SK-N-SH treated with all-trans-retinoic acid at 6 μM for 48 hours (cell line): ENCODE data around the gene FOXP4.

Experiments used
- ATAC-seq: fragments of 200-7000 bp; cut with Tn5 transposase; 3 replicates; pipeline ENCODE4 v1.9.1; 2020; ENCODE audit warnings: mild to moderate bottlenecking, moderate library complexity
- ARNTL ChIP-seq: fragments of 450-650 bp; formaldehyde crosslinking; IDR thresholded peaks from 2 replicates; pipeline ENCODE4 v1.5.0; 2020; ENCODE audit warnings: low read depth, mild to moderate bottlenecking, moderate library complexity, borderline replicate concordance
- BACH2 ChIP-seq: fragments of 250-450 bp; sonication (Bioruptor Pico); IDR thresholded peaks from 2 replicates; pipeline ENCODE4 v1.9.0; 2021; ENCODE audit warnings: mild to moderate bottlenecking, borderline replicate concordance
- CSDC2 ChIP-seq: fragments of 250-450 bp; sonication (Bioruptor Pico); IDR thresholded peaks from 2 replicates; pipeline ENCODE4 v1.5.0; 2020; ENCODE audit warnings: mild to moderate bottlenecking, moderate library complexity
- ESRRG ChIP-seq: fragments of 250-450 bp; sonication (Bioruptor Pico); IDR thresholded peaks from 2 replicates; pipeline ENCODE4 v1.6.1; 2021; ENCODE audit warnings: mild to moderate bottlenecking
- ISL1 ChIP-seq: fragments of 250-450 bp; sonication (Bioruptor Pico); IDR thresholded peaks from 2 replicates; pipeline ENCODE4 v2.1.2; 2022; ENCODE audit warnings: mild to moderate bottlenecking, moderate library complexity
- OSR1 ChIP-seq: fragments of 250-450 bp; sonication (Bioruptor Pico); IDR thresholded peaks from 2 replicates; pipeline ENCODE4 v1.8.0; 2022; ENCODE audit warnings: moderate library complexity, mild to moderate bottlenecking, inconsistent platforms
- PPARA ChIP-seq: fragments of 250-450 bp; sonication (Bioruptor Pico); IDR thresholded peaks from 2 replicates; pipeline ENCODE4 v1.5.0; 2020; ENCODE audit warnings: mild to moderate bottlenecking, borderline replicate concordance
- SNAI2 ChIP-seq: fragments of 250-450 bp; sonication (Bioruptor Pico); IDR thresholded peaks from 2 replicates; pipeline ENCODE4 v1.5.0; 2020; ENCODE audit warnings: mild to moderate bottlenecking, moderate library complexity
- TCF4 ChIP-seq: fragments of 250-450 bp; sonication (Bioruptor Pico); IDR thresholded peaks from 2 replicates; pipeline ENCODE4 v1.8.0; 2021; ENCODE audit warnings: mild to moderate bottlenecking, moderate library complexity, borderline replicate concordance
- TOX ChIP-seq: fragments of 250-450 bp; sonication (Bioruptor Pico); IDR thresholded peaks from 2 replicates; pipeline ENCODE4 v1.8.0; 2021; ENCODE audit warnings: mild to moderate bottlenecking, moderate library complexity, borderline replicate concordance
- ZC3H10 ChIP-seq: fragments of 250-450 bp; sonication (Bioruptor Pico); IDR thresholded peaks from 2 replicates; pipeline ENCODE4 v1.5.1; 2021; ENCODE audit warnings: mild to moderate bottlenecking, moderate library complexity
- ZFP3 ChIP-seq: fragments of 250-450 bp; sonication (Bioruptor Pico); IDR thresholded peaks from 2 replicates; pipeline ENCODE4 v1.5.0; 2020; ENCODE audit warnings: mild to moderate bottlenecking, moderate library complexity
- ZFP30 ChIP-seq: fragments of 450-650 bp; formaldehyde crosslinking; IDR thresholded peaks from 2 replicates; pipeline ENCODE4 v1.5.0; 2022; ENCODE audit warnings: mild to moderate bottlenecking, moderate library complexity
- ZNF565 ChIP-seq: fragments of 450-650 bp; formaldehyde crosslinking; conservative IDR thresholded peaks from 2 replicates; pipeline ENCODE4 v1.5.0; 2020; ENCODE audit warnings: low read depth, mild to moderate bottlenecking, moderate library complexity
- ZNF70 ChIP-seq: fragments of 450-650 bp; formaldehyde crosslinking; IDR thresholded peaks from 2 replicates; pipeline ENCODE4 v1.5.0; 2020; ENCODE audit warnings: mild to moderate bottlenecking, moderate library complexity
- ZNF8 ChIP-seq: fragments of 450-650 bp; formaldehyde crosslinking; IDR thresholded peaks from 2 replicates; pipeline ENCODE4 v1.5.0; 2020; ENCODE audit warnings: mild to moderate bottlenecking, moderate library complexity
- TF ChIP-seq, protein P1 (sequence below): fragments of 250-450 bp; sonication (Bioruptor Pico); IDR thresholded peaks from 2 replicates; pipeline ENCODE4 v1.5.0; 2020; ENCODE audit warnings: mild to moderate bottlenecking, moderate library complexity
- TF ChIP-seq, protein P2 (sequence below): fragments of 250-450 bp; sonication (Bioruptor Pico); IDR thresholded peaks from 2 replicates; pipeline ENCODE4 v1.8.0; 2020; ENCODE audit warnings: mild to moderate bottlenecking, moderate library complexity, borderline replicate concordance
- TF ChIP-seq, protein P3 (sequence below): fragments of 250-450 bp; sonication (Bioruptor Pico); IDR thresholded peaks from 2 replicates; pipeline ENCODE4 v1.5.1; 2020; ENCODE audit warnings: low read depth, mild to moderate bottlenecking, moderate library complexity
- TF ChIP-seq, protein P4 (sequence below): fragments of 250-450 bp; sonication (Bioruptor Pico); IDR thresholded peaks from 2 replicates; pipeline ENCODE4 v1.5.1; 2021; ENCODE audit warnings: mild to moderate bottlenecking, moderate library complexity
- TF ChIP-seq, protein P5 (sequence below): fragments of 250-450 bp; sonication (Bioruptor Pico); IDR thresholded peaks from 2 replicates; pipeline ENCODE4 v1.8.0; 2021; ENCODE audit warnings: low read depth, mild to moderate bottlenecking, moderate library complexity, borderline replicate concordance

The FOXP4 gene

DNA sequence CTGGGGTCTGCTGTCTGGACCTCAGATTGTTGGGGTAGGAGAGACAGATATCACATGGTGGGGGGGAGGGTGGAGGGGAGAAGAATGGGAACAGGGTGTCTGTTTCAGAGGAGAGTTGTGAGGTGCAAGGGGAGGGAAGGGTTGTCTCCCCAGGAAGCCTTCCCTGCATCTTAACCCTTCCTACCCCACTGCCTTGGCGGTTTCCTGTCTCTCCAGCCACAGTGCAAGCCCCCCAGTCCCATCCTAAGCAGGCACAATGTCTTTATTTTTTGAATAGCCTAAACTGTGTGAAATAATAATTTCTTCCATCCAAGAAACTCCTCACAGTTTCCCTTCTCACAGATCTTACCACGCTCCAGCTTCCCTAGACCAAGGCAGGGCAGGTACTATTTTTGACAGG, 3.5 kb downstream of the FOXP4 start:
- TF ChIP-seq BACH2 (CRISPR knock-in tag) (no peak), ESRRG (CRISPR knock-in tag) (no peak), SNAI2 (no peak), TOX (CRISPR knock-in tag) (no peak), CSDC2 (CRISPR knock-in tag) (no peak), OSR1 (CRISPR knock-in tag) (no peak)
- TF ChIP-seq, protein P1, sequence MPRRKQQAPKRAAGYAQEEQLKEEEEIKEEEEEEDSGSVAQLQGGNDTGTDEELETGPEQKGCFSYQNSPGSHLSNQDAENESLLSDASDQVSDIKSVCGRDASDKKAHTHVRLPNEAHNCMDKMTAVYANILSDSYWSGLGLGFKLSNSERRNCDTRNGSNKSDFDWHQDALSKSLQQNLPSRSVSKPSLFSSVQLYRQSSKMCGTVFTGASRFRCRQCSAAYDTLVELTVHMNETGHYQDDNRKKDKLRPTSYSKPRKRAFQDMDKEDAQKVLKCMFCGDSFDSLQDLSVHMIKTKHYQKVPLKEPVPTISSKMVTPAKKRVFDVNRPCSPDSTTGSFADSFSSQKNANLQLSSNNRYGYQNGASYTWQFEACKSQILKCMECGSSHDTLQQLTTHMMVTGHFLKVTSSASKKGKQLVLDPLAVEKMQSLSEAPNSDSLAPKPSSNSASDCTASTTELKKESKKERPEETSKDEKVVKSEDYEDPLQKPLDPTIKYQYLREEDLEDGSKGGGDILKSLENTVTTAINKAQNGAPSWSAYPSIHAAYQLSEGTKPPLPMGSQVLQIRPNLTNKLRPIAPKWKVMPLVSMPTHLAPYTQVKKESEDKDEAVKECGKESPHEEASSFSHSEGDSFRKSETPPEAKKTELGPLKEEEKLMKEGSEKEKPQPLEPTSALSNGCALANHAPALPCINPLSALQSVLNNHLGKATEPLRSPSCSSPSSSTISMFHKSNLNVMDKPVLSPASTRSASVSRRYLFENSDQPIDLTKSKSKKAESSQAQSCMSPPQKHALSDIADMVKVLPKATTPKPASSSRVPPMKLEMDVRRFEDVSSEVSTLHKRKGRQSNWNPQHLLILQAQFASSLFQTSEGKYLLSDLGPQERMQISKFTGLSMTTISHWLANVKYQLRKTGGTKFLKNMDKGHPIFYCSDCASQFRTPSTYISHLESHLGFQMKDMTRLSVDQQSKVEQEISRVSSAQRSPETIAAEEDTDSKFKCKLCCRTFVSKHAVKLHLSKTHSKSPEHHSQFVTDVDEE (CRISPR knock-in tag): no peak
- TF ChIP-seq, protein P2, sequence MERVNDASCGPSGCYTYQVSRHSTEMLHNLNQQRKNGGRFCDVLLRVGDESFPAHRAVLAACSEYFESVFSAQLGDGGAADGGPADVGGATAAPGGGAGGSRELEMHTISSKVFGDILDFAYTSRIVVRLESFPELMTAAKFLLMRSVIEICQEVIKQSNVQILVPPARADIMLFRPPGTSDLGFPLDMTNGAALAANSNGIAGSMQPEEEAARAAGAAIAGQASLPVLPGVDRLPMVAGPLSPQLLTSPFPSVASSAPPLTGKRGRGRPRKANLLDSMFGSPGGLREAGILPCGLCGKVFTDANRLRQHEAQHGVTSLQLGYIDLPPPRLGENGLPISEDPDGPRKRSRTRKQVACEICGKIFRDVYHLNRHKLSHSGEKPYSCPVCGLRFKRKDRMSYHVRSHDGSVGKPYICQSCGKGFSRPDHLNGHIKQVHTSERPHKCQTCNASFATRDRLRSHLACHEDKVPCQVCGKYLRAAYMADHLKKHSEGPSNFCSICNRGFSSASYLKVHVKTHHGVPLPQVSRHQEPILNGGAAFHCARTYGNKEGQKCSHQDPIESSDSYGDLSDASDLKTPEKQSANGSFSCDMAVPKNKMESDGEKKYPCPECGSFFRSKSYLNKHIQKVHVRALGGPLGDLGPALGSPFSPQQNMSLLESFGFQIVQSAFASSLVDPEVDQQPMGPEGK (CRISPR knock-in tag): no peak
- TF ChIP-seq, all 23 proteins: peak for 0

DNA sequence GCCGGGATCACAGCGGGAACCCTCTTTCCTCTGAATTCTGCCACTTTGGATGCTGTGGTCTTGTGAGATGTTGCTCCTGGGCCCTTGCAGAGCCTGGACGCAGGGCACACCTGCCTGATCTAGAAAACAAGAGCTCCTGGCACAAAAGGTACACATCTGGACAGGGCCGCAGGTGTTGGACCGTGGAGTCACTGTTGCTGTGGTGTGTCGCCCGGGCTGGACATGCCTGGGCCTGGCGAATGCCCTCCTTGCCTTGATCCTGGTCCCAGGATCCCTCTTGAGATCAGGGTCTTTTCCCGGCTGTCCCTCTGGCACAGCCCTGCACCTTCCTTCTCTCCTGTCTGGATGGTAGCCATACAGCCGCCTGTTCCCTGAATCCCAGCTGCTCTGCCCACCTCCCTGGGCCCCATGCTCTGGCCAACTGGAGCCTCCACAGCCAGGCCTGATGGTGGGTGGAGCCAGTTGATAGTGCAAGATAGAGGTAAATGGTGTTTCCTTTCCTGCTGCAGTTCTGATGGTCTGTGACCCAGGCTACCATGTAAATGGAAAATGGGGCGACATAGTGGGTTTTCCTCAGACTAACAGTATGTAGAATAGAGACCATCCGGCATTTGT, 5.0 kb downstream of the FOXP4 start:
- TF ChIP-seq OSR1 (CRISPR knock-in tag) (no peak), SNAI2 (no peak), ZFP30 (CRISPR knock-in tag) (no peak), ISL1 (CRISPR knock-in tag) (no peak), BACH2 (CRISPR knock-in tag) (no peak), ESRRG (CRISPR knock-in tag) (no peak), TCF4 (no peak), ARNTL (no peak), ZFP3 (CRISPR knock-in tag) (no peak), ZC3H10 (CRISPR knock-in tag) (no peak)
- TF ChIP-seq, protein P3, sequence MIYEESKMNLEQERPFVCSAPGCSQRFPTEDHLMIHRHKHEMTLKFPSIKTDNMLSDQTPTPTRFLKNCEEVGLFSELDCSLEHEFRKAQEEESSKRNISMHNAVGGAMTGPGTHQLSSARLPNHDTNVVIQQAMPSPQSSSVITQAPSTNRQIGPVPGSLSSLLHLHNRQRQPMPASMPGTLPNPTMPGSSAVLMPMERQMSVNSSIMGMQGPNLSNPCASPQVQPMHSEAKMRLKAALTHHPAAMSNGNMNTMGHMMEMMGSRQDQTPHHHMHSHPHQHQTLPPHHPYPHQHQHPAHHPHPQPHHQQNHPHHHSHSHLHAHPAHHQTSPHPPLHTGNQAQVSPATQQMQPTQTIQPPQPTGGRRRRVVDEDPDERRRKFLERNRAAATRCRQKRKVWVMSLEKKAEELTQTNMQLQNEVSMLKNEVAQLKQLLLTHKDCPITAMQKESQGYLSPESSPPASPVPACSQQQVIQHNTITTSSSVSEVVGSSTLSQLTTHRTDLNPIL (CRISPR knock-in tag): no peak
- TF ChIP-seq, protein P4, sequence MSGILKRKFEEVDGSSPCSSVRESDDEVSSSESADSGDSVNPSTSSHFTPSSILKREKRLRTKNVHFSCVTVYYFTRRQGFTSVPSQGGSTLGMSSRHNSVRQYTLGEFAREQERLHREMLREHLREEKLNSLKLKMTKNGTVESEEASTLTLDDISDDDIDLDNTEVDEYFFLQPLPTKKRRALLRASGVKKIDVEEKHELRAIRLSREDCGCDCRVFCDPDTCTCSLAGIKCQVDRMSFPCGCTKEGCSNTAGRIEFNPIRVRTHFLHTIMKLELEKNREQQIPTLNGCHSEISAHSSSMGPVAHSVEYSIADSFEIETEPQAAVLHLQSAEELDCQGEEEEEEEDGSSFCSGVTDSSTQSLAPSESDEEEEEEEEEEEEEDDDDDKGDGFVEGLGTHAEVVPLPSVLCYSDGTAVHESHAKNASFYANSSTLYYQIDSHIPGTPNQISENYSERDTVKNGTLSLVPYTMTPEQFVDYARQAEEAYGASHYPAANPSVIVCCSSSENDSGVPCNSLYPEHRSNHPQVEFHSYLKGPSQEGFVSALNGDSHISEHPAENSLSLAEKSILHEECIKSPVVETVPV: no peak
- TF ChIP-seq, all 23 proteins: peak for 0
- no peak for ATAC-seq

More for the DNA sequence above, 3.5 kb downstream of the FOXP4 start:
- ATAC-seq: no peak

DNA sequence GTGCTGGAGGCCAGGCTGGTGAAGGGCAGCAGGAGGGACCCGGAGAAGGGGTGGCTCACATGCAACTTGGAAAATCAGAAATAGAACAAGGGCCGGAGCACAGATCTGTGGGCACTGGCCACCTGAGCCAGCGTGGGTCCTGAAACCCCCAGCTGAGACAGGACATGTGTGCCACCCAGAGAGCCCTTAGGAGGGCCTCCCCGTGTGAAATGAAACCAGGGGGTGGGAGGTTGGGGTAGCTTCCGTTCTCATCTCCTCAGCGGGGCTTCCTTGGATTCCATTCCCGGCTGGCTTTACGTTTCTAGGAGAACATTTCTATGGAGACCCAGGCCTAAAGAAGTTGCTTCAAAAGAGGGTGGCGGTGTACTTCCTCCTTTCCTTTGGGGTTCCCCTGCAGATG, 5.7 kb downstream of the FOXP4 start:
- TF ChIP-seq CSDC2 (CRISPR knock-in tag) (no peak), ARNTL (no peak), ZC3H10 (CRISPR knock-in tag) (no peak), ZNF70 (CRISPR knock-in tag) (no peak), SNAI2 (no peak), ISL1 (CRISPR knock-in tag) (no peak), PPARA (no peak), ZFP3 (CRISPR knock-in tag) (no peak), ZNF8 (CRISPR knock-in tag) (no peak), ZNF565 (CRISPR knock-in tag) (no peak)
- TF ChIP-seq, protein P3 (CRISPR knock-in tag): no peak
- TF ChIP-seq, protein P4: no peak
- TF ChIP-seq, protein P5, sequence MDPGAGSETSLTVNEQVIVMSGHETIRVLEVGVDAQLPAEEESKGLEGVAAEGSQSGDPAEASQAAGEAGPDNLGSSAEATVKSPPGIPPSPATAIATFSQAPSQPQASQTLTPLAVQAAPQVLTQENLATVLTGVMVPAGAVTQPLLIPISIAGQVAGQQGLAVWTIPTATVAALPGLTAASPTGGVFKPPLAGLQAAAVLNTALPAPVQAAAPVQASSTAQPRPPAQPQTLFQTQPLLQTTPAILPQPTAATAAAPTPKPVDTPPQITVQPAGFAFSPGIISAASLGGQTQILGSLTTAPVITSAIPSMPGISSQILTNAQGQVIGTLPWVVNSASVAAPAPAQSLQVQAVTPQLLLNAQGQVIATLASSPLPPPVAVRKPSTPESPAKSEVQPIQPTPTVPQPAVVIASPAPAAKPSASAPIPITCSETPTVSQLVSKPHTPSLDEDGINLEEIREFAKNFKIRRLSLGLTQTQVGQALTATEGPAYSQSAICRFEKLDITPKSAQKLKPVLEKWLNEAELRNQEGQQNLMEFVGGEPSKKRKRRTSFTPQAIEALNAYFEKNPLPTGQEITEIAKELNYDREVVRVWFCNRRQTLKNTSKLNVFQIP: no peak
- no peak for ATAC-seq
